ENCODE data around the gene CACNG8. TPM values are rescaled to one million over a fixed set of nuclear protein-coding genes. Genes with fewer than 3 reads are reported as not detected.

Gene CACNG8
- 0.04 TPM for polyA plus RNA-seq (2012; ENCODE audit: insufficient read length, low read depth)

DNA sequence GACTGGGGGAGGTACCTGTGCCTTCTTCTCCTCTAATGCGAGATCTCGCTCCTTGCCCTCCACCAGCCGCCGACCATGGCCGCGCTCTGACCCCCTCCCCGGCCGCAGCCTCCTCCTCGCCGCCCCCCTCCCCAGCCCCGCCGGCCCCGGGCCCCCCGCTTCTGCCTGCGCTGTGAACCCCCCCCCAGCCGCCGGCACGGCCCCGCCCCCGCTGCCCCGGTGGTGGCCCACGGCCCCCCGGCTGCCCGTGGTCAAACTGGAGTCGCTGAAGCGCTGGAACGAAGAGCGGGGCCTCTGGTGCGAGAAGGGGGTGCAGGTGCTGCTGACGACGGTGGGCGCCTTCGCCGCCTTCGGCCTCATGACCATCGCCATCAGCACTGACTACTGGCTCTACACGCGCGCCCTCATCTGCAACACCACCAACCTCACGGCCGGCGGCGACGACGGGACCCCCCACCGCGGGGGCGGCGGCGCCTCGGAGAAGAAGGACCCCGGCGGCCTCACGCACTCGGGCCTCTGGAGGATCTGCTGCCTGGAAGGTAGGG lies at the start of gene CACNG8:
CACNG8 (plus strand) TSS at position 51 of the 545 bp plus-strand sequence.
- no peak for TF ChIP-seq POLR2AphosphoS5 (IDR thresholded peaks at IDR 0.05; ENCODE audit: low read depth, low read length)

GRCh38 chr19:53915000-53915399 lies 47.7 kb upstream of the CACNG8 start:
- TF ChIP-seq REST (IDR thresholded peaks at IDR 0.05; ENCODE audit: insufficient read depth in 1 of 2, low read depth in 2 of 2, low read length in 2 of 2) (no peak), SIN3A (IDR thresholded peaks at IDR 0.05; ENCODE audit: borderline replicate concordance, insufficient read depth, low read length) (no peak), FOXP2 (optimal IDR thresholded peaks at IDR 0.05; ENCODE audit: borderline replicate concordance, extremely low read depth, extremely low read length, insufficient read depth) (no peak), TAF1 (IDR thresholded peaks at IDR 0.05; ENCODE audit: borderline replicate concordance, insufficient read depth, low read length) (no peak), POLR2AphosphoS5 (IDR thresholded peaks at IDR 0.05; ENCODE audit: low read depth, low read length) (no peak)

DNA sequence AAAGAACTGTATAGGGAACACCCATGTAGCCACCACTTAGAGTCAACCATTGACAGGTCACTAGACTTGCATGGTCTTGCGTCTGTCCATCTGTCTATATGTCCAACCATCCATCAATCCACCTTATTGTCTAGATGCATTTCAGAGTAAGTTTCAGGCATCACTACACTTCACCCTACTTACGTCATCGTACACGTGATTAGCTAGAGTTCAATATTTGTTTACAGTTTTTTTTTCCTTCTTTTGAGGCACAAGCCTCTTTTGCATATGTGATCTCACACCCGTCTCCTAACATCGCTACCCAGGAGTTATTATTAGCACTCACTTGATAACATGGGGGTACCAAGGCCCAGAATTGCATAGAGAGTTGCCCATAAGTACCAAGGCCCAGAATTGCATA lies 46.7 kb upstream of the CACNG8 start:
- TF ChIP-seq SIN3A (IDR thresholded peaks at IDR 0.05; ENCODE audit: borderline replicate concordance, insufficient read depth, low read length) = no peak
- no peak for TF ChIP-seq POLR2AphosphoS5 (IDR thresholded peaks at IDR 0.05; ENCODE audit: low read depth, low read length)
- no peak for TF ChIP-seq TAF1 (IDR thresholded peaks at IDR 0.05; ENCODE audit: borderline replicate concordance, insufficient read depth, low read length)
- no peak for TF ChIP-seq REST (IDR thresholded peaks at IDR 0.05; ENCODE audit: insufficient read depth in 1 of 2, low read depth in 2 of 2, low read length in 2 of 2)

GRCh38 chr19:53917356-53917755 lies 45.4 kb upstream of the CACNG8 start:
- TF ChIP-seq REST (IDR thresholded peaks at IDR 0.05; ENCODE audit: insufficient read depth in 1 of 2, low read depth in 2 of 2, low read length in 2 of 2) (no peak), POLR2AphosphoS5 (IDR thresholded peaks at IDR 0.05; ENCODE audit: low read depth, low read length) (no peak), TAF1 (IDR thresholded peaks at IDR 0.05; ENCODE audit: borderline replicate concordance, insufficient read depth, low read length) (no peak), SIN3A (IDR thresholded peaks at IDR 0.05; ENCODE audit: borderline replicate concordance, insufficient read depth, low read length) (no peak), FOXP2 (optimal IDR thresholded peaks at IDR 0.05; ENCODE audit: borderline replicate concordance, extremely low read depth, extremely low read length, insufficient read depth) (no peak)

- TF ChIP-seq POLR2AphosphoS5 (IDR thresholded peaks at IDR 0.05; ENCODE audit: low read depth, low read length) (no peak), REST (IDR thresholded peaks at IDR 0.05; ENCODE audit: insufficient read depth in 1 of 2, low read depth in 2 of 2, low read length in 2 of 2) (peak; percentile 80 to 93)
Observed at GRCh38 chr19:53927739-53928138, 35.0 kb upstream of the CACNG8 start.
